IPS-11a (cell line): ENCODE data around the gene MATK.
A peak's percentile ranks its signal among the peaks of the same experiment; 100 is the strongest.
"Not testable (repeated sequence)": the region's sequence is repeated elsewhere in the genome, so short reads cannot be mapped to it uniquely, and the experiment has no call there.

Experiments used
- H3K4me3 ChIP-seq: one replicate; pipeline ENCODE4 v1.5.1; 2013; ENCODE audit warnings: low read depth, low read length, control low read depth

MATK gene

DNA sequence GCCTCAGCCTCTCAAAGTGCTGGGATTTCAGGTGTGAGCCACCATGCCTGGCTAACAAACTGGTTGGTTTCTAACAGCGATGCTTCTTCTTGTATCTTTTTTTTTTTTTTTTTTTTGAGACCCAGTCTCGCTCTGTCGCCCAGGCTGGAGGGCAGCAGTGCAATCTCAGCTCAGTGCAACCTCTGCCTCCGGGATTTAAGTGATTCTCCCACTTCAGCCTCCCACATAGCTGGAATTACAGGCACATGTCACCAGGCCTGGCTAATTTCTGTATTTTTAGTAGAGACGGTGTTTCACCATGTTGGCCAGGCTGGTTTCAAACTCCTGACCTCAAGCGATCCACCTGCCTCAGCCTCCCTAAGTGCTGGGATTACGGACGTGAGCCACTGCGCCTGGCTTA, 30.0 kb upstream of the MATK start:
- H3K4me3 ChIP-seq, result not testable (repeated sequence)

DNA sequence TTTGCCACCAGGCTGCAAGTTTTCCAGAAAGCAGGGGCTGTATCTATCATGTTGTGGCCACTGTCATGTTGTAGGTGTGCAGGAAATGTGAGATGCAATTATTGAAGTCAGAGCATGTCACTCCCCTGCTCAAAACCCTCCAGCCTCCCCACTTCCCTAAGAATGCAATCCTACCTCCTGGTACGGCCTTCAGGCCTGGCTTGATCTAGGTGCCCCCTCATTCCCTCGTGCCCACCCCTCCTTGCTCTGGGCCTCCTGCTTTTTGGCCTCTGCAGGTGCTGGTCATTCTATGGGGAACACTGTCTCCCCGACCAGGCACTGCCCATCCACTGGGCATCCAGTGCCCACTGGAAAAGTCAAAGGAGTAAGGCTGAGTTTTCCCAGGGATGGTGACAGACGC, 28.5 kb upstream of the MATK start:
- no peak overlapping the region for H3K4me3 ChIP-seq

DNA sequence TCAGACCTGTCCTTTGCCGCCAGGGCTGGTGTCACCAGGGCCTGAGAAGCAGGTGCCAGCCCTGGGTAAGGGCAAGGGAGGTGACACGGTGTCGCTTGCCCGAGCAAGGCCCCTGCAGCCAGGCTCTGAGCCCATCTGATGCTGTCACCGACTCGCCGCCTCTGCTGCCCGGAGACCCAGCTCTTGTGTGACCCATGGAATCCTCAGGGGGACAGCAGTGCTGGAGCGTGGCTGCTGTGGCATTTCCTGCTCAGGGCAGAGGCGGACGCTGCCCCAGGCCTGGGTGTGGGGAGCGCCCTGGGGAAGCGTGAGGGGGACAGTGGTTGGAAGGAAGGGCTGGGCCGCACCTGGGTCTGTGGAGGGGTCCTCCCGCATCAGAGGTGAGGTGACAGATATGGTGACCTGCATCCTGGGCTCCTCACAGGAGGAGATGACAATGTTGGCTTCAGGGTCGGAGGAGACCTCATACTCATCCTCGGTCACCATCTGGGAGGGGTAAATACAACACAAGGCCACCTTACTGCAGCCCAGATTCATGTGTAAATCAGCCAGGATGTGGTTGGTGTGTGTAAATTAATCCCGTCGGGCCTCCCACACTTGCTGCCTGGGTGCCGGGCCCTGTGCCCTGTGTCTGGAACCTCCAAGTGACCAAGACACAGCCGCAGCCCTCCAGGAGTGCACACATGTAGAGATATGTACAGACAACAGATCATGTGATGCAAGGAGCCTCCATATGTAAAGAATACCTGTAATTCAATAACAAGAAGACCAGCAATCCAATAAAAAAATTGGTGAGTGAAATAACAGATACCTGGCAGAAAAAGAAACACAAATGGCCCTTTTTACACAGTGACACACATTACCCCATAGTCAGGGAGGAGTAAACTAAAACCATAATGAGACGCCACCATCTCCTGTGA, 27.6 kb upstream of the MATK start:
- H3K4me3 ChIP-seq, result no peak overlapping the region

DNA sequence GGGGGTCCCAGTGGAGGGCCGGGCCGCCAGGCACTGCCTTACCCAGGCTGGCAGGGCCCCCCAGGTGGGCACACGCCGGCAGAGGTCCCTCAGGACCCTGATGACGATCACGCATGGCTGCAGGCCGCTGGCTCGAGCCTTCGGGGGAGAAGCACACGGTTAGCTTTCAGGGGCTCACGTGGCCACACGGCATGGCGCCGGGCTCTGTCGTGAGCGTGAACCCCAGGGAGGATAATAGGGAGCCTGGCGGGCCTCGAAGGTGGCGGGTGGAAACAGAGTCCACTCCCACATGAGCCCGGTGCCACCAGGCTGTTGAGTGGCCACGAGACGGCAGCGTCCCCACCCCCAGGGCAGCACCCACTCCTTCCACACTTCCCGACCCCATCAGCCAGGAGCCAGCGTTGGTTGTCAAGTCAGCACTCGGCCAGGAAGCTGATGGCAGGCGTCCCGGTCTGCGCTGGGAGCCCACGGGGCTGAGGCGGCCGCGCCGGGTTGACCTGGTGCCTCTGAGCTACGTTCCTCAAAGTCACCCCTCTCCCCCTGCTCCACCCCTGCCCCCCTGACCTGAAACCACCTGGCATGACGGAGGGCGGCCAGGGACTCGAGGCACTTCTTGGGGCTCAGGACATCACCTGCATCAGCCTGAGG, 24.7 kb upstream of the MATK start:
- no peak overlapping the region for H3K4me3 ChIP-seq

DNA sequence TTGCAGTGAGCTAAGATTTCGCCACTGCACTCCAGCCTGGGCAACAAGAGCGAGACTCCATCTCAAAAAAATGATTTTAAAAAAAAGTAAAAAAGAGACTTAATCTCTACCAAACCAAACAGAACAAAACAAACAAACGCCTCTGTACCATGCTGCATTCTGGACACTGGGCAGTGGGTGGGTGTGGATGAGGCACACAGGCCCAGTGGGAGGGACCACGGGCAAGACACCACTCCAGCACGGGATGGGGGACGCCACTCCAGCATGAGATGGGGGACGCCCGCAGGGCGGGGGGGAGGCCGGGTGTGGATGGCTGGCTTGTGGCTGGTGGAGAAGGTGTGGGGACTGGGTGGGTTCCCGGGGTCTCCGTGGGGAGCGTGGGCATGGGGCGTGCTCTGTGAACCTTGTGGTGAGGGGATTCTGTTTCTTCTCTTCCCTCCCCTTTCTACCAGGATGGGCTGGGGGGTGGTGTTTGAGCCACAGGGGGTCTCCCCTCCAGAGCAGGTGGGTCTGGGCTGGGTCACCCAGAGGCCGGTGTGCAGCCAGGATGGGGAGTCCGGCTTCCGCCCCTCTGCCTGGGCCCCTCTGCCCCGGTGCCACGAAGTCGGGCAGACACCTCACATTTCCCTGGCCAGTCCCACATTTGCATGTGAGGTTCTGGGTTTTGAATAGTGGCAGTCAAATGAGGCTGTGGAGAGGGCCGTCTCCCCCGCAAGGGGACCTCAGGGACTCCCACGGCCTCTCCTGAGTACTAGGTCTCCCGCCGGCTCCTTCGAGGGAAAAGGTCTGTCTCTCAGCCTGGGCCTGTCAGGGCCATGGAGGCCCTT, 23.9 kb upstream of the MATK start:
- no peak overlapping the region for H3K4me3 ChIP-seq

DNA sequence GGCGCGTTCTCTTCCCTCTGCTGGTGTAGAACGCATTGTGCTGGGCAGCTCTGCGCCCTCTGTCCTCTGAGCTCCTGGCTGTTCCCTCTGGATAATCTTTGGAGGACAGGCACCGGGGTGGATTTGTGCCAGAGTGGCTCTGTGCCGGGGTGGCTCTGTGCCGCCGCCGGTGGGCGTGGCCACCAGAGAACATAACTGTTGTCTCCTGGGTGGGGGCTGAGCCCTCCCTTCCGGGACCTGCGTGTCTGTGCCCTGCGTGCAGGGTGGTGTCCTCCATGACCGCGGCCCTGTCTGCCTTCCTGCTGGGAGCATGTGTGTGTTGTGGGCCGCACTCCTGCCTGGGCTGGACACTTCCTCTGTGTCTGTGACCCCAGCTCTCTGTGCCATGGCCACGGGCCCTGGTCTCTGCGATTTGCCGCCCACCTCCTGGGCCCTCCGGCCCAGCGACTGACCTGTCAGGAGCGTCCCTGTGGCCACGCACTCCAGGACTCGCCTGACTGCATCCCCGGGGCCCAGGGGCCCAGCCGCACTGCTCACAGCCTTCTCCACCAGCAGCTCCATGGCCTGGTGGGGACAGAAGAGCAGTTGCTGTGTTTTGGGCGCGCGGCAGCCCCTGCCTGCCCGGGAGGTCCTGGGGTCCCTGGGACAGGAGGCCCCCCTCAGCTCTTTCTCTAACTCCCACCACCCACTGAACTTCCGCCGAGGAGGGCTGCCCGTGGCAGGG, 22.4 kb upstream of the MATK start:
- no peak overlapping the region for H3K4me3 ChIP-seq

DNA sequence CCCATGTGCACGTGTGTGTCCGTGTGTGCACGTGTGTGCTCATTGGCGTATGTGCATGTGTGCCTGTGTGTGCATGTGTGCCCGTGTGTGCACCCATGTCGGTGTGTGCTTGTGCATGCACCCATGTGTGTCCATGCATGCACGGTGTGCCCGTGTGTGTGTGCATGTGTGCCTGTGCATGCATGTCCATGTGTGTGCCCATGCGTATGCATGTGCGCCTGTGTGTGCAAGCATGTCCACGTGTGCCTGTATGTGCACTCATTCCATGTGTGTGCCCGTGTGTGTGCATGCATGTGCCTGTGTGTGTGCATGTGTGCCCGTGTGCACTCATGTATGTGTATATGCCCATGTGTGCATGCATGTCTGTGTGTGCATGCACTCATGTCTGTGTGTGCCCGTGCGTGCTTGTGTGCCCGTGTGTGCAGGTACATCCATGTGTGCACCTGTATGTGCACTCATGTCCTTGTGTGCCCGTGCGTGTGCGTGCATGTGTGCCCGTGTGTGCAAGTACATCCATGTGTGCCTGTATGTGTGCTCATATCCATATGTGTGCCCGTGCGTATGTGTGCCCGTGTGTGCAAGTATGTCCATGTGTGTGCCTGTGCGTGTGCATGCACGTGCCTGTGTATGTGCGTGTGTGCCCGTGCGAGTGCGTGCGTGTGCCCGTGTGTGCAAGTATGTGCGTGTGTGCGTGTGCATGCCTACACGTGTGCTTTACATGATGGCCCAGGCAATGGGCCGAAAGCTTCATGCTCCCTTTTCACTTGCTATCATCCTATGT, 21.6 kb upstream of the MATK start:
- no peak overlapping the region for H3K4me3 ChIP-seq

DNA sequence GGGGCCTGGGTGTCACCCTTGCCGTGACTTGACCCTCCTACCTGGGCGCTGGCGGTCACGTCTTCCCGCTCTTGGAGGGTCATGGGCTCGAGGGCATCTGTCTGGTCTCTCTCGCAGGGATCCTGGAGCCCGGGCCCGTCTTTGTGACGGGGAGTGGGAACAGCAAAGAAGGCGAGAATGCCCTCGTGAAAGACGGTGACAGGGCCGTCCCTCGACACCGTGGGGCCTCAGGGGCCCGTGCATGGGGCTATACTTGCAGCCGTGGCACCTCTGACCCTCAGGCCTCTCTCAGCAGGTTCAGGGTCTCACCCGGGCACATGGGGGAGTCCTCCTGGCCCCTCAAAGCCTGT, 20.9 kb upstream of the MATK start:
- H3K4me3 ChIP-seq, result no peak overlapping the region

DNA sequence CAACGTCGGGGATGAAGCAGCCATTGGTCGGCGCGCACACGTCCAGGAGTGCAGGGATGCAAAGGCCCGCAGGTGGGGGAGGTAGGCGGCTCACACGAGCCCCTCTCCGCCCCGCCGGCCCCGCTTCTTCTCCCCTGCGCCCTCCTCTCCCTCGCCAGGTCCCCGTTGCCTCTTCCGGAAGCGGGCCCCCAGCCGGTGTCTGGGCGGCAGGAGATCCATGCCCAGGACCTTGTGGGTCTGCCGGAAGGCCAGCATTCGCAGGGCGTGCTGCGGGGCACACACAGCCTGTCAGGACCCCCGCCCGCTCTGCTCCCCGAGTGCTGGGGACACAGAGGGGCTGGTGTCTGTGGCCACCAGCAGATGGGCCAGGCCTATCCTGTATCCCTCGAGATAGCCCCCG, 19.7 kb upstream of the MATK start:
- no peak overlapping the region for H3K4me3 ChIP-seq

DNA sequence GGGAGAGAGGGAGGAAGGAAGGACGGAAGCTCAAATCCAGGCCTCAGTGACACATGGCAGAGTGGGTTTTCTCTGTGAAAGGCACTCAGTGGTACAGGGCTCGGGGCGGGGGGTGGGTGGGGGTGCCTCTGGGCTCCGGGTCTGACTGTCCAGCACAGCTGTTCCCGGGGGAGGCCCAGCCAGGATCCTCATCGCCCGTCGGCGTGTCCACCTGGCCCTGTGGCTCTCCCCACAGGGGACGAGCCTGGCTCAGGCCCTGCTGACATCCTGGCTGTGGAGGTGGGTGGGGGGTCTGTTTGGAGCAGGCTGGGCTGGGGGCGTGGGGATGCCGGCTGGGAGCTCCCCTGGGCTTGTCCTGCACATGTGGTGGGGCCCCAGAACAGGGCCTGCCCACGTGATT, 18.2 kb upstream of the MATK start:
- H3K4me3 ChIP-seq, result no peak overlapping the region

DNA sequence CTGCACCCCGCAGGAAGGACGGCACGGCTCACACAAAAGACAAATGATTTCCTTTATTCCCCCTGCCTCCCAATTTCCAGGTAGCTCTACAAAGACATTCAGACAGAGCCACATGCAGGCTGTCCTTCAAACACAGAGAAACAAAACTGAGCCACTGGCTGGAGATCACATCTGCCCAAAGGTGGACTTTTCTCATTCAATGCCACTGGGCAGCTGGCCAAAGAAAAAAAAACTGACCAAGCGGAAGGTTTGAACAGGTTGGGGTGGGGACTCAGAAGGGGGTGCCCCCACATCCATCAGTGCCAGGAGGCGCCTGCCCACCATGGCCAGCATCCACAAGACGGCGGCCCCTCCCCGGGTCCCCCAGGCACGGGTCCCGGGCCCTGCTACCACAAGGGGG, 17.8 kb upstream of the MATK start:
- no peak overlapping the region for H3K4me3 ChIP-seq

DNA sequence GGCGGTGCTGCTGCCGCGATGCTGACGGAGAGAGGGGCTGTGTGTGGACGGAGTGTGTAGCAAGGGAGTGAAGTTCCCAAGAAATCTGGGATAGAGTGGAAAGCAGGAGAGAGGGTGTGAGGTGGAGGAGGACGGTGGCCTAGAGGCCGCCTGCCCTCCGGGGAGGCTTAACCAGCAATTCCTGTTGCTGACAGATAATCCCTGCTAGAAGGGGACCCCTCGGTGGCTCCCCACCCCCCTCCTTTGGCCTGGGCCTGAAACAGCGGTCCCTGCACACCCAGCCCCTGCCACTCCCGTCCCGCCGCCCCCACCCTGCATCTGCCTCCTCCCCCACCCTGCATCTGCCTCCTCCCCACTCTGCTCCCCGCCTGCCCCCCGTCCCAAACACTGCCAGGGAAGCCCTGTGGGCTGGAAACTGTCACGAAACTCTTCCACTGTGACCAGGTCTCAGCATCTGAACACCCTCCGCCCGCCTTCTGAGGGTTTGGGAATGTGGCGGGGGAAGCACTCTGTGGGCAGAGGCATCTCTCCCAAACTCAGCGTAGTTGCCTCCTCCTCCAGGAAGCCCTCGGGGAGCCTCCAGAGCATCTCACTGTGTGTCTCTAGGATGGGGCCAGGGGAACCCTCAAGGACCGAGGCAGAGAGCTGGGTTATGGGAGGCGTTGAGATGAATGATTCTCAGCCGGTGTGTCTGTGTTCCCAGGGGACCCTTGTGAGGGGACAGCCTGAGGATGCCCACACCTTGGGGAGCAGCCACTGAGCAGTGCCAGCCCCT, 17.1 kb upstream of the MATK start:
- H3K4me3 ChIP-seq, result no peak overlapping the region

DNA sequence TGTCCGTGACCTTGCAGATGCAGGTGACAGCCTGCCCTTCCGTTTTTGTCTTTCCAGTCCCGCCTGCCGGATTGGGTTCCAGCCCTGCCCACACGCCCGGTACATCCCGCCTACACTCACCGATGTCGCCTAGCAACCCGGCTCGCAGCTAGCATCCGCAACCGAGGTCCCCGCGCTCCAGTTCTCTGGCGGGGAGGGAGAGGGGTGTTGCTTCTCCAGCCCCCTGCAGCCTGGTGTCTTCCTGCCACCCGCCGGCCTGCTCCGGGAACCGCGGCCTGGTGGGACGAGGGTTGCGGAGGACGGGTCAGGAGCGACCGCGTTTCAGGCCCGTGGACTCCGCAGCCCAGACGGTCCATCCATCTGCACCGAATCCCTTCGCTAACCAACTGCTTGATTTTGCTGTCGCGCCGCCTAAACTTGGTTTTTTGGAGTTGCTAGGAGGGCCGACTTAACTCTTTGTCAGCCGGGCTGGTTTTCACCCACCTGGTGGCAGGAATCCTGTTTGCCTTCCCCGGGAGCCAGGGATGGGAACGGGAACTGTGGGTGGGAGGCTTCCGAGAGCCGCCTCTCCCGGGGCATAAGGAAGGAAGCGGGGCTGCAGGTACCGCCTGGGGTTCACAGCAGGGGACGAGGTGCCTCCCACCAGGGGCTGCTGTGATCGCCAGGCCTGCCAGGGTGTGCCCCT, 15.4 kb upstream of the MATK start:
- H3K4me3 ChIP-seq, result peak overlapping the region; percentile 50

DNA sequence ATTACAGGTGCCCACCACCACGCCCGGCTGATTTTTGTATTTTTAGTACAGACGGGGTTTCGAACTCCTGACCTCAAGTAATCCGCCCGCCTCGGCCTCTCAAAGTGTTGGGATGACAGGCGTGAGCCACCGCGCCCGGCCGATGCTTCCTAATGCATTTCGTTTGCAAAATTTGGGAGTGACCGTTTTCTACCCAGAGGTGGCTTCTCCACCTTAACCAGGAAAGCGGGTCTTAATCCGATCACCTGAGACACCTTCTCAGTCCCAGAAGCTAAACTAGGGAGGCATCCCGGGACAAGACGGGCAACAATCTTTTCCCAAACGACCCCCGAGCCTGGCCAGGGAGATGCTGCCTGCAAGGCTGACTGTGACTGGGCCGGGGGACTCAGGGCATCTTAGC, 14.8 kb upstream of the MATK start:
- H3K4me3 ChIP-seq, result peak overlapping the region; percentile 50

DNA sequence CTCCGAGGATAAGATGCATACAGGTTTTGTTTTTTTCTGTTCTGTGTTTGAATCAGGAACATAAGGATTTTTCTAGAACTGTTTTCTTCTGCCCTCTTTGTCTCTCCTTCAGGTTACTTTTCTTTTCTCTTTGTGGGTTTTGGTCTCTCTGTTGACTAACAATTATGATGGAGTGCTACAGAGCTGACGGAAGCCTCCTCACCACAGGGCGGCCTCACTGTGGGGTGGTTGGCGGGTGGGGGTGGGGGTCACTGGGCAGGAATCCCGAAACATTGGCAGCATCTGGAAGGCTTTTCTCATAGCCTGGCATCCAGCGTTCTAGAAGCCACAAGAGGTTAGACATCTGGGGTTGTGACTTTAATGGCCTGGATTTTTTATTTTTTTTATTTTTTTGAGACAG, 12.0 kb upstream of the MATK start:
- no peak overlapping the region for H3K4me3 ChIP-seq

DNA sequence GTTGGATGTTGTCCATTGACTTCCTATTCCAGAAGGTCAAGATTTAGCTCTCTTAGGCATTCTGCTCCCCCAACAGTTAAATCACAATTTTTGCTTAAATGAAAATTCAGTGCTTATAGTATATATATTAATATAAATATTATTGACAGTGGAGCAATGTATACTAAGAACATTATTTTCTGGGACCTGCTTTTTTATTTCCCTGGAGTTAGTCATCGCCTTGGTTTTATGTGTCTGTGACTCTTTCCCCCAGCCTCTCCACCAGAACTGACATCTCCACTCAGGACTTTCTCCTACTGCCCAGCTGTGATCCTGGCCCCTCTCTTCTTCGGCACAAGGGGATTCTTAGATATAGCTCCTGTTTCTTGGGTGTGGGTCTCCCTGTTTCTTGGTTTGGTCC, 10.2 kb upstream of the MATK start:
- H3K4me3 ChIP-seq, result no peak overlapping the region

DNA sequence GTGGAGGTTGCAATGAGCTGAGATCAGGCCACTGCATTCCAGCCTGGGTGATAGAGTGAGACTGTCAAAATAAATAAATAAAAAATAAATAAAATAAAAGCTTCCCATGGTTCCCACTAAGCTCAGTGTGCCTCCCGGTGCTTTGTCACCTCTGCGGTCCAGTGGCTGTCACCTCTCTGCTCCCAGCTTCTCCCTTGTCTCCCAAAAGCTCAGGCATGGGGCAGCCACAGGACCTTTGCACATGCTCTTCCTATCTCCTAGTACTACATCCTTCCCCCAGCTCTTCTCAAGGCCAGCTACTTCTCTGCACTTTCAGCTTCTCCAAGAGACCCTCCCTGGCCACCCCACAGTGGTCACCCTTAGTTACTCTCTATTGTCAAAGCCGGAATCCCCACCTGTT, 7.6 kb upstream of the MATK start:
- no peak overlapping the region for H3K4me3 ChIP-seq

DNA sequence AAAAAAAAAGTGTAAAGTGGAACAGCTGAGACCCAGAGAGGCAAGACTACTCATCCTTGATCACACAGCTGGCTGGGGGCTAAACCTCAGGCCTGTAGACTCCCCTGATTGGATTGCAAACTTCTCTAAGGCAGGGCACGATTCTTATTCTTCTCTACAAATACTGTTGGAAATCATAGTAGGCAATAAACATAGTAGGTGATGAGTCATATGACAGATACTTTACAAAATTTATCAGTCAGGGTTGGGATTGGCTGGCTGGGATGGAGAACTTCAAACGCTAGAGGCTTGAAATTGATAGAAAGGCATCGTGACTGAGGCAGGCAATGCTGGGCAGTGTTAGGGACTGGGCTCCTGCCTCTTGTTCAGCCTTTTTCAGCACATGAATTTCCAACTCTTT, 5.9 kb upstream of the MATK start:
- no peak overlapping the region for H3K4me3 ChIP-seq

DNA sequence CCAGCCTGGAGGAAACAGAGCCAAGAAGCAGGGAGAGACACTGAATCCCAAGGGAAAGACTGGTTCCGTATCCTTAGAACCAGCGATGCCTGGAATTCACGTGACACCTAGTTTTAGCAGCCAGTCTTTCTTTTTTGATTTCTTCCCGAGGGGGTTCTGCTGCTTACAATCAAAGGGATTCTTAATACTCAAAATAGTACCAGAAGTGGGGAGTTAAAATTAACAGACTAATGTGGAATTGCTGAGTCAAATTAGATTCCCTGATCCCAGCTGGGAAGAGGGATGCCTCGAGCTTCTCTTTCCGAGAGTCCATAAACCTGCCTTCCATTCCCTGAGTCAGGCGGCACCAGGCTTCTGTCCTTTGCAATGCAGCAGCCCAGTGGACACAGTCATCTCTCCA, 4.8 kb upstream of the MATK start:
- H3K4me3 ChIP-seq, result no peak overlapping the region
